ENCODE data around the gene PRKAG2. TPM values are rescaled to one million over a fixed set of nuclear protein-coding genes. Genes with fewer than 3 reads are reported as not detected.
"Not testable (repeated sequence)": the region's sequence is repeated elsewhere in the genome, so short reads cannot be mapped to it uniquely, and the experiment has no call there.

Gene PRKAG2
- total RNA-seq, 3 donors from 2014 or later: 32.3 to 56.6 (median 34.4) TPM

GRCh38 chr7:151843181-151843580, 33.7 kb downstream of the PRKAG2 start:
- intact Hi-C loops (cut with DNase I; ENCODE audit: low total_unique reads): no loop called here
- Histone ChIP-seq H3K27me3 (no peaks in the 10 kb centered on the region), H3K9me3 (no peaks in the 10 kb centered on the region), H3K4me1 (no peaks in the 10 kb centered on the region), H3K27ac (peak overlapping the region in 1 of 2 donors; percentile 48), H3K36me3 (no peaks in the 10 kb centered on the region), H3K4me3 (no peak overlapping the region)
- TF ChIP-seq POLR2A (IDR thresholded peaks at IDR 0.05) (no peak), POLR2AphosphoS5 (IDR thresholded peaks at IDR 0.05) (peak in 1 of 3 donors; percentile 21)
- no peak for DNase-seq (ENCODE audit: low spot score in 2 of 2)

GRCh38 chr7:151841395-151842051, 35.4 kb downstream of the PRKAG2 start:
- H3K4me1 ChIP-seq; intact Hi-C loops (cut with DNase I; ENCODE audit: low total_unique reads); H3K9me3 ChIP-seq; H3K36me3 ChIP-seq; H3K4me3 ChIP-seq; H3K27me3 ChIP-seq; DNase-seq (ENCODE audit: low spot score in 2 of 2); H3K27ac ChIP-seq: not testable (repeated sequence)

- Histone ChIP-seq H3K4me1 (no peaks in the 10 kb centered on the region), H3K4me3 (no peak overlapping the region), H3K27me3 (no peaks in the 10 kb centered on the region), H3K9me3 (no peaks in the 10 kb centered on the region), H3K27ac (no peak overlapping the region), H3K36me3 (no peaks in the 10 kb centered on the region)
- DNase-seq (ENCODE audit: low spot score in 2 of 2): no peak
- intact Hi-C loops (cut with DNase I; ENCODE audit: low total_unique reads): no loop called here
- TF ChIP-seq POLR2A (IDR thresholded peaks at IDR 0.05): no peak
- TF ChIP-seq POLR2AphosphoS5 (IDR thresholded peaks at IDR 0.05): no peak
- TF ChIP-seq, protein P1, sequence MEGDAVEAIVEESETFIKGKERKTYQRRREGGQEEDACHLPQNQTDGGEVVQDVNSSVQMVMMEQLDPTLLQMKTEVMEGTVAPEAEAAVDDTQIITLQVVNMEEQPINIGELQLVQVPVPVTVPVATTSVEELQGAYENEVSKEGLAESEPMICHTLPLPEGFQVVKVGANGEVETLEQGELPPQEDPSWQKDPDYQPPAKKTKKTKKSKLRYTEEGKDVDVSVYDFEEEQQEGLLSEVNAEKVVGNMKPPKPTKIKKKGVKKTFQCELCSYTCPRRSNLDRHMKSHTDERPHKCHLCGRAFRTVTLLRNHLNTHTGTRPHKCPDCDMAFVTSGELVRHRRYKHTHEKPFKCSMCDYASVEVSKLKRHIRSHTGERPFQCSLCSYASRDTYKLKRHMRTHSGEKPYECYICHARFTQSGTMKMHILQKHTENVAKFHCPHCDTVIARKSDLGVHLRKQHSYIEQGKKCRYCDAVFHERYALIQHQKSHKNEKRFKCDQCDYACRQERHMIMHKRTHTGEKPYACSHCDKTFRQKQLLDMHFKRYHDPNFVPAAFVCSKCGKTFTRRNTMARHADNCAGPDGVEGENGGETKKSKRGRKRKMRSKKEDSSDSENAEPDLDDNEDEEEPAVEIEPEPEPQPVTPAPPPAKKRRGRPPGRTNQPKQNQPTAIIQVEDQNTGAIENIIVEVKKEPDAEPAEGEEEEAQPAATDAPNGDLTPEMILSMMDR (IDR thresholded peaks at IDR 0.05): no peak
These were observed 36.6 kb downstream of the PRKAG2 start for GRCh38 chr7:151840088-151840910.

- H3K9me3 ChIP-seq: no peaks in the 10 kb centered on the region
- no peaks in the 10 kb centered on the region for H3K36me3 ChIP-seq
- H3K27me3 ChIP-seq: no peaks in the 10 kb centered on the region
- DNase-seq (ENCODE audit: low spot score in 2 of 2): no peak
- intact Hi-C loops (cut with DNase I; ENCODE audit: low total_unique reads): no loop called here
- H3K27ac ChIP-seq: no peak overlapping the region
- no peak for TF ChIP-seq POLR2A (IDR thresholded peaks at IDR 0.05)
- TF ChIP-seq, protein P1 (IDR thresholded peaks at IDR 0.05): no peak
- no peak for TF ChIP-seq POLR2AphosphoS5 (IDR thresholded peaks at IDR 0.05)
- H3K4me3 ChIP-seq: no peak overlapping the region
- no peaks in the 10 kb centered on the region for H3K4me1 ChIP-seq
These were observed 37.4 kb downstream of the PRKAG2 start for GRCh38 chr7:151839451-151839921.

- DNase-seq (ENCODE audit: low spot score in 2 of 2): no peak
- Histone ChIP-seq H3K4me3 (no peak overlapping the region), H3K9me3 (no peaks in the 10 kb centered on the region), H3K4me1 (no peaks in the 10 kb centered on the region), H3K27me3 (no peaks in the 10 kb centered on the region), H3K27ac (no peak overlapping the region), H3K36me3 (no peaks in the 10 kb centered on the region)
- intact Hi-C loops (cut with DNase I; ENCODE audit: low total_unique reads): no loop called here
- TF ChIP-seq POLR2A (IDR thresholded peaks at IDR 0.05) (no peak), POLR2AphosphoS5 (IDR thresholded peaks at IDR 0.05) (no peak)
- TF ChIP-seq, protein P1 (IDR thresholded peaks at IDR 0.05): no peak
These were observed 38.0 kb downstream of the PRKAG2 start for GRCh38 chr7:151838861-151839381.

DNA sequence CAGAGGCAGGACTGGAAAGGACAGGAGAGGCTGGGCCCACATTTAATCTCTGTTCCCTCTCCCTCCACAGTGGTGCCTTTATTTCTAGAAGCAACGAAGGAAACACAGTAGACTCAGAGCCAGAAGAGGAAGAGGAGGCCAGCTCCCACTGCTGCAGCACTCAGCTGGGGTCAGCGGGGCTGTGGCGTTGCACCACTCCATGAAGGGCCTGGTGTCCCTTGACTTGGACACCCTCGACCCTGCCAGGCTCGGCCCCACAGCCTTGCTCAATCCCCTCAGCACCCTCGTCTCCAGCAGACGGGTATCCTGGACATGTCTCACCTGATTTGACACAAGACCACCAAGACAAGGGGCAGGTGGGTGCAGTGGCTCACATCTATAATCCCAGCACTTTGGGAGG, 38.8 kb downstream of the PRKAG2 start:
- Histone ChIP-seq H3K27ac (no peak overlapping the region), H3K4me1 (no peaks in the 10 kb centered on the region), H3K36me3 (no peaks in the 10 kb centered on the region), H3K4me3 (no peak overlapping the region), H3K27me3 (no peaks in the 10 kb centered on the region), H3K9me3 (no peaks in the 10 kb centered on the region)
- intact Hi-C loops (cut with DNase I; ENCODE audit: low total_unique reads): no loop called here
- no peak for DNase-seq (ENCODE audit: low spot score in 2 of 2)
- no peak for TF ChIP-seq POLR2AphosphoS5 (IDR thresholded peaks at IDR 0.05)
- no peak for TF ChIP-seq POLR2A (IDR thresholded peaks at IDR 0.05)
- TF ChIP-seq, protein P1 (IDR thresholded peaks at IDR 0.05): no peak

Measured in breast epithelium (tissue), 4 donors.